Astrocyte (in vitro differentiated cells and primary cell): ENCODE results near the gene MYH9. TPM values are rescaled to one million over a fixed set of nuclear protein-coding genes. Genes with fewer than 3 reads are reported as not detected.

Experiments used
- DNase-seq: peaks from one replicate; pipeline ENCODE4 v3.0.0-alpha.2; 2010; ENCODE audit warnings: low read depth
- FAIRE-seq: peaks from 2 replicates; lab custom pipeline; 2011; peaks lifted over from hg19 to GRCh38; lab: Jason Lieb, UNC
- H2AFZ ChIP-seq: 2 replicates; pipeline ENCODE4 v1.6.0; 2012; ENCODE audit warnings: low read depth, low read length, inconsistent platforms
- H3K27ac ChIP-seq: 2 replicates; pipeline ENCODE4 v1.5.1; 2011; ENCODE audit warnings: low read depth, low read length, inconsistent platforms
- H3K27me3 ChIP-seq: 2 replicates; pipeline ENCODE4 v1.6.0; 2011; ENCODE audit warnings: low read length, inconsistent platforms; ENCODE audit not compliant: insufficient read depth
- H3K36me3 ChIP-seq: 2 replicates; pipeline ENCODE4 v1.5.1; 2011; ENCODE audit warnings: low read length, inconsistent platforms; ENCODE audit not compliant: insufficient read depth
- H3K4me1 ChIP-seq: 2 replicates; pipeline ENCODE4 v1.5.1; 2011; ENCODE audit warnings: low read length, inconsistent platforms; ENCODE audit not compliant: insufficient read depth
- H3K4me2 ChIP-seq: 2 replicates; pipeline ENCODE4 v1.6.0; 2012; ENCODE audit warnings: low read length, inconsistent platforms
- H3K4me3 ChIP-seq: 2 replicates; pipeline ENCODE4 v1.5.1; 2011; ENCODE audit warnings: low read depth, mild to moderate bottlenecking, low read length, inconsistent platforms; ENCODE audit not compliant: insufficient read depth
- H3K79me2 ChIP-seq: 2 replicates; pipeline ENCODE4 v1.6.0; 2012; ENCODE audit warnings: mild to moderate bottlenecking, low read length, inconsistent platforms; ENCODE audit not compliant: insufficient read depth
- H3K9ac ChIP-seq: 2 replicates; pipeline ENCODE4 v1.6.0; 2012; ENCODE audit warnings: mild to moderate bottlenecking, low read length, inconsistent platforms
- H3K9me3 ChIP-seq: 2 replicates; pipeline ENCODE4 v1.5.1; 2012; ENCODE audit warnings: low read depth, mild to moderate bottlenecking, low read length, inconsistent platforms; ENCODE audit not compliant: insufficient read depth
- H4K20me1 ChIP-seq: 2 replicates; pipeline ENCODE4 v1.6.0; 2012; ENCODE audit warnings: low read length, inconsistent platforms; ENCODE audit not compliant: insufficient read depth
- H3K27ac Mint-ChIP-seq: one replicate; pipeline ENCODE4 v1.8.0; 2021; ENCODE audit warnings: mild to moderate bottlenecking, mixed read lengths; ENCODE audit not compliant: unreplicated experiment
- H3K27me3 Mint-ChIP-seq: one replicate; pipeline ENCODE4 v1.8.0; 2021; ENCODE audit warnings: low read depth, mixed read lengths; ENCODE audit not compliant: unreplicated experiment
- H3K36me3 Mint-ChIP-seq: one replicate; pipeline ENCODE4 v1.8.0; 2021; ENCODE audit warnings: low read depth, mixed read lengths; ENCODE audit not compliant: unreplicated experiment
- H3K4me1 Mint-ChIP-seq: one replicate; pipeline ENCODE4 v1.8.0; 2021; ENCODE audit warnings: low read depth, mixed read lengths; ENCODE audit not compliant: unreplicated experiment
- H3K4me3 Mint-ChIP-seq: one replicate; pipeline ENCODE4 v1.8.0; 2021; ENCODE audit warnings: mild to moderate bottlenecking, moderate library complexity, mixed read lengths; ENCODE audit not compliant: unreplicated experiment
- H3K9me3 Mint-ChIP-seq: one replicate; pipeline ENCODE4 v1.8.0; 2021; ENCODE audit warnings: mild to moderate bottlenecking, mixed read lengths; ENCODE audit not compliant: unreplicated experiment
- EZH2 ChIP-seq: IDR thresholded peaks from 2 replicates; pipeline ENCODE4 v1.6.1; 2012; ENCODE audit warnings: mild to moderate bottlenecking, low read length, inconsistent platforms; ENCODE audit not compliant: insufficient read depth
- total RNA-seq: library from RNA; stranded (reverse); gene quantifications from 2 replicates; pipeline ENCODE4 v1.2.1, GENCODE V29; 2021
- TF ChIP-seq, protein P1 (sequence below): IDR thresholded peaks from 2 replicates; pipeline ENCODE4 v1.5.1; 2011; ENCODE audit warnings: low read depth, mild to moderate bottlenecking, inconsistent platforms, low read length, moderate library complexity; ENCODE audit not compliant: insufficient read depth

MYH9 gene
- total RNA-seq, 1 donor from 2014 or later: 2,278 TPM

DNA sequence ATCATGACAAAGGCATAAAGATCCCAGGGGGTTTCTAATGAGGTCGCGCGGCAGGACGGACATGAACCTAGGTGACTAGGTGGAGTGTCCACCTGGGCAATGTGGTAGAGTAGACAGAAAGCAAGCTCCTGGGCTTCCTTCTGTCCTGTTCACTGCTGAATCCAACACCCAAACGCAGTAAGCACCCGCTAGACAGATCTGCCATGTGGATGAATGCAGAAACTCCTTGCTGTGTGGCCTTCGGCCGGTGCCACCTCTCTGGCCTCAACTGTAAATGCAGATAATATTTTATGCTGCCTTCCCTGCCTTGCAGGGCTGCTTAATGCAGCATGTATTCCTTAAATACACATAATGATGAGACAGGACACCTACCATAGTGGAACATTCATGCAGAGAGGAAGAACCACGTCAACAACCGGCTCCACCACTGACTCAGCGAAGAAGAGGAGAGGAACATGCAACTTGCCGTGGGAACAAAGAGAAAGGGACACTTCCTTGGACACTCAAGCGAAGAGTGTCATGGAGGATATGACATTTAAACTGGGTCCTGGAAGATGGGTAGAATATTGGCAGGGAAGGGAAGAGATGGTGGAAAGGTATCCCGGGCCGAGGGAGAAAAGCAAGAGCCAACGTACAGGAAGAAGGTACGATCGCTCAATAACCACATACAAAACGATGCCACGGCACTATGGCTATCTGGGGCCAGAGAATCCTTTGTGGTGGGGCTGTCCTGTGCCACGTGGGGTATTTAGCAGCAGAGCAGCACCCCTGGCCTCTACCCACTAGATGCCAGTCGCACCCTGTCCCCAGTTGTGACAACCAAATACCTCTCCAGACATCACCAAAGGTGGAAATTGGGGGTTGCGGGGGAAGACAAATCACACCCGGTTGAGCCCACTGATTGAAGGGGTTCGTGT is 30.8 kb downstream of the MYH9 start:
- peaks cover 20% of the 10 kb centered on the region for H3K36me3 ChIP-seq
- no peaks in the 10 kb centered on the region for H3K27me3 ChIP-seq
- Mint-ChIP-seq H3K27me3 (no peaks in the 10 kb centered on the region), H3K27ac (peak overlapping the region; percentile 77), H3K4me3 (peak overlapping the region; percentile 58), H3K4me1 (peaks cover 87% of the 10 kb centered on the region), H3K36me3 (peaks cover 30% of the 10 kb centered on the region), H3K9me3 (no peaks in the 10 kb centered on the region)
- FAIRE-seq (no peak), DNase-seq (no peak)
- no peaks in the 10 kb centered on the region for H3K9me3 ChIP-seq
- H3K27ac ChIP-seq: peak overlapping the region; percentile 87
- peaks cover 99% of the 10 kb centered on the region for H3K79me2 ChIP-seq
- H3K9ac ChIP-seq: peak overlapping the region; percentile 68
- TF ChIP-seq, protein P1, sequence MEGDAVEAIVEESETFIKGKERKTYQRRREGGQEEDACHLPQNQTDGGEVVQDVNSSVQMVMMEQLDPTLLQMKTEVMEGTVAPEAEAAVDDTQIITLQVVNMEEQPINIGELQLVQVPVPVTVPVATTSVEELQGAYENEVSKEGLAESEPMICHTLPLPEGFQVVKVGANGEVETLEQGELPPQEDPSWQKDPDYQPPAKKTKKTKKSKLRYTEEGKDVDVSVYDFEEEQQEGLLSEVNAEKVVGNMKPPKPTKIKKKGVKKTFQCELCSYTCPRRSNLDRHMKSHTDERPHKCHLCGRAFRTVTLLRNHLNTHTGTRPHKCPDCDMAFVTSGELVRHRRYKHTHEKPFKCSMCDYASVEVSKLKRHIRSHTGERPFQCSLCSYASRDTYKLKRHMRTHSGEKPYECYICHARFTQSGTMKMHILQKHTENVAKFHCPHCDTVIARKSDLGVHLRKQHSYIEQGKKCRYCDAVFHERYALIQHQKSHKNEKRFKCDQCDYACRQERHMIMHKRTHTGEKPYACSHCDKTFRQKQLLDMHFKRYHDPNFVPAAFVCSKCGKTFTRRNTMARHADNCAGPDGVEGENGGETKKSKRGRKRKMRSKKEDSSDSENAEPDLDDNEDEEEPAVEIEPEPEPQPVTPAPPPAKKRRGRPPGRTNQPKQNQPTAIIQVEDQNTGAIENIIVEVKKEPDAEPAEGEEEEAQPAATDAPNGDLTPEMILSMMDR: no peak
- TF ChIP-seq EZH2: no peak
- H3K4me2 ChIP-seq: peak overlapping the region; percentile 49
- H3K4me1 ChIP-seq: peaks cover 94% of the 10 kb centered on the region
- H2AFZ ChIP-seq: no peak overlapping the region
- no peak overlapping the region for H3K4me3 ChIP-seq
- H4K20me1 ChIP-seq: peaks cover 99% of the 10 kb centered on the region

DNA sequence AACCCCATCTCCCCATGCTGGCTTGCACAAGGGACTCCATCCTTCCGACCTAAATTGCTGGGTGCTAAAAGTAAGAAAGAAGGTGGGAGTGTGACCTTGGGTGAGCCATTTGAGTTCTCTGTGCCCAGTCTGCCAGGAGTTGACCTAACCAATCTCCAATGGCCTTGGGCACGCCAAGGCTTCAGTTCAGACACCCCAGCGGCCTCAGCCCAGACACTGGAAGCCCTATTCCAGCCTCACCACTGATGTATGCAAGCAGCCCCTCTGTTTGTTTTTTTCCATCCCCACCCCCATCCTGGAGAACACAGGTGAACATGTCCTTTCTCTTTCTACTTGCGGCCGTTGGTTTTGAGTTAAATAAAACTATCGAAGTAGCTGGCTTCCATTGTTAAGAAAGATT is 31.9 kb downstream of the MYH9 start:
- Histone ChIP-seq H3K4me2 (peak overlapping the region; percentile 77), H4K20me1 (peaks cover 99% of the 10 kb centered on the region), H3K4me1 (peaks cover 94% of the 10 kb centered on the region), H2AFZ (no peak overlapping the region), H3K27ac (peak overlapping the region; percentile 70), H3K27me3 (no peaks in the 10 kb centered on the region), H3K4me3 (no peak overlapping the region), H3K9ac (peak overlapping the region; percentile 70), H3K9me3 (no peaks in the 10 kb centered on the region), H3K79me2 (peaks cover 99% of the 10 kb centered on the region), H3K36me3 (peaks cover 19% of the 10 kb centered on the region)
- Mint-ChIP-seq H3K4me1 (peaks cover 90% of the 10 kb centered on the region), H3K27ac (peak overlapping the region; percentile 78), H3K4me3 (peak overlapping the region; percentile 47), H3K27me3 (no peaks in the 10 kb centered on the region), H3K9me3 (no peaks in the 10 kb centered on the region), H3K36me3 (peaks cover 36% of the 10 kb centered on the region)
- DNase-seq (no peak), FAIRE-seq (no peak)
- TF ChIP-seq EZH2: no peak
- TF ChIP-seq, protein P1: no peak

DNA sequence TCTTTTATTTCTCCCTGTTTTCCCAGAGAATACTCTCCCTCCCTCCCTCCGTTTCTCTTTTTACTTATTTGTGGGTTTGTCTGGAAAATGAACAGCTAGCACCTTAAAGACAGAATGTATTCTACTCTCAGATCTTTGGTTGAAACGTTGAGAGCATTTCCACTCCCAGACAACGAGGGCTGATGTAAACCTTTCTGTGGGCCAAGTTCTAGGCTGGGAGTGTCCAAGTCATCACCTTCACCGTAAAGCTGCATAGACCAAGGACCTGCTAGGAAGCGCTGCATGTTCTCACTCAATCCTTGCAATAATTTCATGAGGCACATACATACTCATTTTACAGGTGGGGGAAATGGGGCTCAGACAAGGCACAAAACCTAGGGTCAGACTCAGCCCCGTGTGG is 32.4 kb downstream of the MYH9 start:
- H3K36me3 ChIP-seq: peaks cover 15% of the 10 kb centered on the region
- H3K9me3 ChIP-seq: no peaks in the 10 kb centered on the region
- H3K36me3 Mint-ChIP-seq: peaks cover 36% of the 10 kb centered on the region
- no peaks in the 10 kb centered on the region for H3K9me3 Mint-ChIP-seq
- TF ChIP-seq EZH2: no peak
- TF ChIP-seq, protein P1: no peak
- peaks cover 100% of the 10 kb centered on the region for H3K79me2 ChIP-seq
- H3K4me3 Mint-ChIP-seq: peak overlapping the region; percentile 69
- peaks cover 99% of the 10 kb centered on the region for H4K20me1 ChIP-seq
- H3K27ac Mint-ChIP-seq: peak overlapping the region; percentile 78
- H2AFZ ChIP-seq: no peak overlapping the region
- peak overlapping the region; percentile 70 for H3K9ac ChIP-seq
- H3K27me3 Mint-ChIP-seq: no peaks in the 10 kb centered on the region
- H3K27ac ChIP-seq: peak overlapping the region; percentile 70
- DNase-seq: no peak
- H3K4me1 Mint-ChIP-seq: peaks cover 91% of the 10 kb centered on the region
- FAIRE-seq: no peak
- peak overlapping the region; percentile 77 for H3K4me2 ChIP-seq
- H3K4me3 ChIP-seq: no peak overlapping the region
- no peaks in the 10 kb centered on the region for H3K27me3 ChIP-seq
- H3K4me1 ChIP-seq: peaks cover 96% of the 10 kb centered on the region
